SU-DHL-6 (cell line): ENCODE measurements around the gene TBK1.

Experiments
- H2AFZ ChIP-seq: fragments of 200-600 bp; sonication (generic); 2 replicates; pipeline ENCODE4 v1.6.1; 2014; ENCODE audit warnings: low read depth, mild to moderate bottlenecking, moderate library complexity, mixed read lengths, antibody characterized with exemption, low read length; ENCODE audit not compliant: severe bottlenecking
- H3F3A ChIP-seq: fragments of 200-600 bp; shearing (Covaris generic); 2 replicates; pipeline ENCODE4 v1.6.0; 2016; ENCODE audit warnings: antibody characterized with exemption, mild to moderate bottlenecking; ENCODE audit not compliant: insufficient read depth
- H3K27ac ChIP-seq: fragments of 200-600 bp; sonication (generic); 2 replicates; pipeline ENCODE4 v1.5.1; 2016; ENCODE audit warnings: low read depth, mild to moderate bottlenecking, low read length, moderate library complexity, mixed read lengths
- H3K27me3 ChIP-seq: fragments of 200-600 bp; sonication (generic), shearing (Covaris generic); 2 replicates; pipeline ENCODE4 v1.6.0; 2014; ENCODE audit warnings: mild to moderate bottlenecking, low read length
- H3K36me3 ChIP-seq: fragments of 200-600 bp; sonication (generic); 2 replicates; pipeline ENCODE4 v1.6.1; 2014; ENCODE audit warnings: mild to moderate bottlenecking, low read length, mixed read lengths
- H3K4me2 ChIP-seq: fragments of 300-600, 200-600 bp; shearing (Covaris generic), sonication (generic); 2 replicates; pipeline ENCODE4 v1.6.0; 2014; ENCODE audit warnings: low read length, low read depth, mild to moderate bottlenecking; ENCODE audit not compliant: poor library complexity, severe bottlenecking
- H3K4me3 ChIP-seq: fragments of 200-600 bp; sonication (generic); 2 replicates; pipeline ENCODE4 v1.5.1; 2014; ENCODE audit warnings: antibody characterized with exemption, low read length, mild to moderate bottlenecking, mixed read lengths; ENCODE audit not compliant: insufficient read depth, poor library complexity, severe bottlenecking
- H3K79me2 ChIP-seq: fragments of 200-600 bp; sonication (generic); 2 replicates; pipeline ENCODE4 v1.6.1; 2014; ENCODE audit warnings: mild to moderate bottlenecking, low read length, moderate library complexity; ENCODE audit not compliant: insufficient read depth
- H3K9ac ChIP-seq: fragments of 200-600 bp; sonication (generic); 2 replicates; pipeline ENCODE4 v1.7.0; 2014; ENCODE audit warnings: mild to moderate bottlenecking, low read length
- H3K9me2 ChIP-seq: fragments of 200-600 bp; sonication (generic); replicated peaks from 2 replicates; pipeline ENCODE4 v1.6.1; 2014; ENCODE audit warnings: low read length; ENCODE audit not compliant: insufficient read depth
- H3K9me3 ChIP-seq: fragments of 200-600 bp; sonication (generic); 2 replicates; pipeline ENCODE4 v1.6.1; 2014; ENCODE audit warnings: low read length, mixed read lengths; ENCODE audit not compliant: insufficient read depth
- H4K20me1 ChIP-seq: fragments of 200-600 bp; sonication (generic); 2 replicates; pipeline ENCODE4 v1.6.1; 2014; ENCODE audit warnings: low read depth, mild to moderate bottlenecking, antibody characterized with exemption, low read length, moderate library complexity, mixed read lengths
- CTCF ChIP-seq: fragments of 200-600 bp; sonication (generic); IDR thresholded peaks from one replicate; pipeline ENCODE4 v1.5.1; 2017; ENCODE audit warnings: antibody characterized with exemption, mild to moderate bottlenecking, low read length, moderate library complexity; ENCODE audit not compliant: insufficient read depth, poor library complexity, severe bottlenecking
- EZH2phosphoT487 ChIP-seq: fragments of 200-600 bp; sonication (generic), shearing (Covaris generic); conservative IDR thresholded peaks from 2 replicates; pipeline ENCODE4 v1.6.1; 2018; ENCODE audit warnings: mild to moderate bottlenecking, antibody characterized with exemption, low read length, moderate library complexity, mixed read lengths

The TBK1 gene

GRCh38 chr12:64469455-64470142 is 17.7 kb downstream of the TBK1 start:
- no peak overlapping the region for H3K4me3 ChIP-seq
- peaks cover 6% of the 10 kb centered on the region; the same call in 1 of the 2 replicates for H3K79me2 ChIP-seq
- no peaks in the 10 kb centered on the region for H3K9me3 ChIP-seq
- no peaks in the 10 kb centered on the region for H3K9me2 ChIP-seq
- H3K4me2 ChIP-seq: no peak overlapping the region
- H2AFZ ChIP-seq: no peak overlapping the region
- no peak overlapping the region for H3K9ac ChIP-seq
- peaks cover 50% of the 10 kb centered on the region for H3K36me3 ChIP-seq
- H3K27ac ChIP-seq: no peak overlapping the region
- no peaks in the 10 kb centered on the region for H3F3A ChIP-seq
- no peaks in the 10 kb centered on the region for H3K27me3 ChIP-seq
- no peak for TF ChIP-seq EZH2phosphoT487
- no peak for TF ChIP-seq CTCF
- 0 out of 2 replicates have a peak, but pooled peaks cover 3% of the 10 kb centered on the region for H4K20me1 ChIP-seq

- TF ChIP-seq CTCF (no peak), EZH2phosphoT487 (no peak)
- H3K27me3 ChIP-seq: no peaks in the 10 kb centered on the region
- no peak overlapping the region for H3K9ac ChIP-seq
- peaks cover 6% of the 10 kb centered on the region; the same call in 1 of the 2 replicates for H3K79me2 ChIP-seq
- no peak overlapping the region for H3K4me2 ChIP-seq
- H3K9me3 ChIP-seq: no peaks in the 10 kb centered on the region
- no peak overlapping the region for H3K27ac ChIP-seq
- no peak overlapping the region for H3K4me3 ChIP-seq
- H3K36me3 ChIP-seq: peaks cover 52% of the 10 kb centered on the region
- H3F3A ChIP-seq: no peaks in the 10 kb centered on the region
- no peaks in the 10 kb centered on the region for H3K9me2 ChIP-seq
- H4K20me1 ChIP-seq: 0 out of 2 replicates have a peak, but pooled peaks cover 3% of the 10 kb centered on the region
- H2AFZ ChIP-seq: no peak overlapping the region
Measured at GRCh38 chr12:64470495-64470894, 18.6 kb downstream of the TBK1 start.

GRCh38 chr12:64473176-64473575 is 21.3 kb downstream of the TBK1 start:
- H3K79me2 ChIP-seq: peaks cover 26% of the 10 kb centered on the region
- TF ChIP-seq EZH2phosphoT487: no peak
- no peak overlapping the region for H3K4me3 ChIP-seq
- no peak overlapping the region for H3K27ac ChIP-seq
- no peak overlapping the region for H2AFZ ChIP-seq
- H3K9ac ChIP-seq: no peak overlapping the region
- no peaks in the 10 kb centered on the region for H3K9me3 ChIP-seq
- H3K36me3 ChIP-seq: peaks cover 59% of the 10 kb centered on the region
- H3K27me3 ChIP-seq: no peaks in the 10 kb centered on the region
- H3K4me2 ChIP-seq: no peak overlapping the region
- H3K9me2 ChIP-seq: no peaks in the 10 kb centered on the region
- 0 out of 2 replicates have a peak, but pooled peaks cover 3% of the 10 kb centered on the region for H4K20me1 ChIP-seq
- H3F3A ChIP-seq: no peaks in the 10 kb centered on the region; the same call in 1 of the 2 replicates

GRCh38 chr12:64475518-64475917 is 23.6 kb downstream of the TBK1 start:
- no peak overlapping the region for H2AFZ ChIP-seq
- no peaks in the 10 kb centered on the region for H3K9me2 ChIP-seq
- no peak overlapping the region for H3K9ac ChIP-seq
- H3K27ac ChIP-seq: no peak overlapping the region
- H3F3A ChIP-seq: no peaks in the 10 kb centered on the region; the same call in 1 of the 2 replicates
- peaks cover 43% of the 10 kb centered on the region for H3K79me2 ChIP-seq
- peaks cover 63% of the 10 kb centered on the region for H3K36me3 ChIP-seq
- H3K4me2 ChIP-seq: no peak overlapping the region
- no peak overlapping the region for H3K4me3 ChIP-seq
- TF ChIP-seq EZH2phosphoT487 (no peak), CTCF (no peak)
- H3K27me3 ChIP-seq: no peaks in the 10 kb centered on the region
- peaks cover 6% of the 10 kb centered on the region; the same call in 1 of the 2 replicates for H4K20me1 ChIP-seq
- H3K9me3 ChIP-seq: no peaks in the 10 kb centered on the region
